K562 (cell line): ENCODE data around the gene LACTB. TPM values are rescaled to one million over a fixed set of nuclear protein-coding genes. Genes with fewer than 3 reads are reported as not detected.
A peak's percentile ranks its signal among the peaks of the same experiment; 100 is the strongest.

Experiments
- ATAC-seq: fragments of 200-7000 bp; cut with Tn5 transposase; 3 replicates; pipeline ENCODE4 v1.9.1; 2020; ENCODE audit warnings: moderate library complexity
- BruUV-seq: library from RNA; stranded (reverse); fragments of 400-500 nt; replicated peaks from 2 replicates; lab custom pipeline; 2021; lab: Mats Ljungman, UMichigan
- CTCF ChIA-PET: fragments of 300-600 bp; formaldehyde crosslinking; extraction: SDS; loops from one replicate; lab custom pipeline; 2021; ENCODE audit warnings: low intra/inter-chr PET ratio; lab: Yijun Ruan, JAX
- POLR2A ChIA-PET: fragments of 300-600, 350-650 bp; sonication (Branson Sonifier 250); formaldehyde crosslinking; extraction: SDS; loops from one replicate; lab custom pipeline; 2021; ENCODE audit warnings: antibody characterized with exemption, inconsistent platforms; lab: Yijun Ruan, JAX
- DNase-seq, 4 experiments: peaks; one replicate each; pipeline versions ENCODE4 v3.0.0 to v3.0.0-alpha.2; 2011 to 2018; ENCODE audit warnings: low spot score in 3 of 4, mixed read lengths in 3 of 4; ENCODE audit errors: extremely low read depth in 1 of 4
- FAIRE-seq: peaks from 2 replicates; lab custom pipeline; 2011; peaks lifted over from hg19 to GRCh38; lab: Jason Lieb, UNC
- H2AFZ ChIP-seq: 2 replicates; pipeline ENCODE4 v1.6.0; 2011; ENCODE audit warnings: low read depth, low read length, control low read depth, inconsistent platforms
- H3K27ac ChIP-seq: fragments of 200-600 bp; 3 replicates; pipeline ENCODE4 v1.8.0; 2011; ENCODE audit warnings: low read depth, mild to moderate bottlenecking, control low read depth, inconsistent platforms, low read length, moderate library complexity, mixed read lengths; ENCODE audit errors: extremely low read depth
- H3K27me3 ChIP-seq, 2 experiments: fragments of 300-600 bp in 1 of 2; 2 replicates in 1 of 2; 3 replicates in 1 of 2; pipeline versions ENCODE4 v1.6.0 to v1.8.0; 2011; ENCODE audit warnings: inconsistent platforms in 2 of 2, low read length in 2 of 2, mild to moderate bottlenecking in 1 of 2, mixed read lengths in 1 of 2, moderate library complexity in 1 of 2; ENCODE audit not compliant: control insufficient read depth in 2 of 2, insufficient read depth in 2 of 2
- H3K36me3 ChIP-seq: fragments of 300-600 bp; 3 replicates; pipeline ENCODE4 v1.8.0; 2011; ENCODE audit warnings: mild to moderate bottlenecking, low read length, inconsistent platforms; ENCODE audit not compliant: control insufficient read depth, insufficient read depth
- H3K4me1 ChIP-seq, 2 experiments: fragments of 200-600 bp in 1 of 2; replicated peaks in 1 of 2; 2 replicates in 1 of 2; 3 replicates in 1 of 2; pipeline versions ENCODE4 v1.5.1 to v1.8.0; 2011; ENCODE audit warnings: inconsistent platforms in 2 of 2, low read length in 2 of 2, mild to moderate bottlenecking in 1 of 2, mixed read lengths in 1 of 2, moderate library complexity in 1 of 2; ENCODE audit not compliant: control insufficient read depth in 2 of 2, insufficient read depth in 2 of 2
- H3K4me2 ChIP-seq: 2 replicates; pipeline ENCODE4 v1.6.1; 2011; ENCODE audit warnings: low read length, control low read depth, inconsistent platforms, mixed read lengths; ENCODE audit not compliant: insufficient read depth
- H3K4me3 ChIP-seq: fragments of 200-600 bp; sonication (generic), shearing (Covaris generic); 2 replicates; pipeline ENCODE4 v1.5.1; 2016; ENCODE audit warnings: control low read depth, inconsistent platforms
- H3K79me2 ChIP-seq: fragments of 200-600 bp; 3 replicates; pipeline ENCODE4 v1.8.0; 2011; ENCODE audit warnings: low read length, inconsistent platforms; ENCODE audit not compliant: control insufficient read depth, insufficient read depth
- H3K9ac ChIP-seq, 2 experiments: 2 replicates each; pipeline versions ENCODE4 v1.6.0 to v1.6.1; 2011; ENCODE audit warnings: low read depth in 2 of 2, low read length in 2 of 2, control low read depth in 1 of 2, inconsistent platforms in 1 of 2, mild to moderate bottlenecking in 1 of 2, mixed read lengths in 1 of 2; ENCODE audit not compliant: insufficient read depth in 1 of 2
- H3K9me1 ChIP-seq: one replicate; pipeline ENCODE4 v1.6.0; 2011; ENCODE audit warnings: inconsistent platforms, mild to moderate bottlenecking, low read length, moderate library complexity; ENCODE audit not compliant: control insufficient read depth, insufficient read depth
- H3K9me3 ChIP-seq: replicated peaks from 2 replicates; pipeline ENCODE4 v1.5.1; 2011; ENCODE audit warnings: low read depth, low read length, inconsistent platforms; ENCODE audit not compliant: control insufficient read depth, insufficient read depth
- H4K20me1 ChIP-seq: replicated peaks from 2 replicates; pipeline ENCODE4 v1.6.1; 2011; ENCODE audit warnings: low read length, inconsistent platforms, mixed read lengths; ENCODE audit not compliant: control insufficient read depth, insufficient read depth
- C11orf30 ChIP-seq: fragments of 450-650 bp; IDR thresholded peaks from 2 replicates; pipeline ENCODE4 v1.6.1; 2016; ENCODE audit warnings: low read depth, mild to moderate bottlenecking
- HIVEP1 ChIP-seq: fragments of 250-450 bp; sonication (Bioruptor Pico); IDR thresholded peaks from 2 replicates; pipeline ENCODE4 v1.4.0; 2020; ENCODE audit warnings: mild to moderate bottlenecking
- HMG20B ChIP-seq: fragments of 250-450 bp; sonication (Bioruptor Pico); IDR thresholded peaks from 2 replicates; pipeline ENCODE4 v1.5.0; 2021; ENCODE audit warnings: mild to moderate bottlenecking
- MBD2 ChIP-seq: sonication (generic); IDR thresholded peaks from 2 replicates; pipeline ENCODE4 v1.6.1; 2016; ENCODE audit warnings: low read depth, borderline replicate concordance
- MNT ChIP-seq, 2 experiments: fragments of 450-650 bp; conservative IDR thresholded peaks; 2 replicates each; pipeline ENCODE4 v1.6.1; 2017; ENCODE audit warnings: mild to moderate bottlenecking in 2 of 2, moderate library complexity in 2 of 2
- MYBL2 ChIP-seq, 2 experiments: fragments of 450-650 bp in 1 of 2; sonication (generic) in 1 of 2; formaldehyde crosslinking in 1 of 2; IDR thresholded peaks; 2 replicates each; pipeline versions ENCODE4 v1.6.1 to v1.8.1; 2017 to 2022; ENCODE audit warnings: borderline replicate concordance in 1 of 2, inconsistent platforms in 1 of 2, low read depth in 1 of 2, mild to moderate bottlenecking in 1 of 2, missing genetic modification reagents in 1 of 2, moderate library complexity in 1 of 2
- NBN ChIP-seq: fragments of 450-650 bp; IDR thresholded peaks from 2 replicates; pipeline ENCODE4 v1.6.1; 2016; ENCODE audit warnings: low read depth, mild to moderate bottlenecking
- NCOR1 ChIP-seq: fragments of 450-650 bp; IDR thresholded peaks from 2 replicates; pipeline ENCODE4 v1.6.1; 2016; ENCODE audit warnings: mild to moderate bottlenecking, moderate library complexity
- RBM25 ChIP-seq: fragments of 200-400 bp; formaldehyde crosslinking; IDR thresholded peaks from 2 replicates; pipeline ENCODE4 v1.6.1; 2018; ENCODE audit warnings: low read length, low read depth, moderate library complexity; ENCODE audit not compliant: severe bottlenecking
- SOX6 ChIP-seq: fragments of 450-650 bp; IDR thresholded peaks from 2 replicates; pipeline ENCODE4 v1.6.1; 2014; ENCODE audit warnings: mild to moderate bottlenecking
- TBP ChIP-seq: optimal IDR thresholded peaks from 2 replicates; pipeline ENCODE3; 2011; ENCODE audit warnings: low read depth, low read length, improper control_type of control experiment
- ZBED1 ChIP-seq: IDR thresholded peaks from 2 replicates; pipeline ENCODE4 v1.6.1; 2014
- ZNF324 ChIP-seq: fragments of 250-450 bp; sonication (Bioruptor Pico); IDR thresholded peaks from 2 replicates; pipeline ENCODE4 v1.4.0; 2020; ENCODE audit warnings: mild to moderate bottlenecking
- ZNF699 ChIP-seq: fragments of 250-450 bp; sonication (Bioruptor Pico); IDR thresholded peaks from 2 replicates; pipeline ENCODE4 v1.8.0; 2021; ENCODE audit warnings: mild to moderate bottlenecking, moderate library complexity; ENCODE audit not compliant: insufficient replicate concordance
- WGBS: fragments of 100-300 bp; shearing (Covaris generic); methylation state at CpG from one replicate; pipeline ENCODE4 v1.1.6; 2016; ENCODE audit warnings: low coverage, mixed read lengths; ENCODE audit not compliant: insufficient coverage; ENCODE audit errors: missing lambda C conversion rate; 5-methylcytosine and 5-hydroxymethylcytosine counted together
- in situ Hi-C: fragments of 300-500 bp; cut with MboI; formaldehyde crosslinking; loops from 4 replicates; pipeline ENCODE4 v1.15.0; 2018; ENCODE audit warnings: inconsistent platforms, mixed read lengths
- intact Hi-C: fragments of 100-400 bp; cut with micrococcal nuclease; formaldehyde crosslinking; loops from 2 replicates; pipeline ENCODE4 v1.14.2; 2022
- polyA plus RNA-seq, 8 experiments: library from polyadenylated mRNA; depleted of rRNA in 4 of 8; stranded (reverse) in 5 of 8; unstranded in 3 of 8; fragments of >200 nt; fragmentation: Nextera tagmentation in 2 of 8; fragmentation: Illumina TruSeq in 1 of 8; extraction: Ambion mirVana in 2 of 8; extraction: Trizol in 1 of 8; gene quantifications; 2 replicates each; pipeline versions ENCODE4 v1.2.1 to v1.2.3, GENCODE V29; 2011 to 2014; ENCODE audit warnings: inconsistent platforms in 1 of 8, missing spikeins in 1 of 8
- total RNA-seq, 7 experiments: library from RNA; depleted of rRNA in 6 of 7; stranded (reverse); fragments of >200 nt in 6 of 7; fragmentation: Illumina TruSeq in 2 of 7; extraction: Trizol in 2 of 7; gene quantifications; 2 replicates each; pipeline versions ENCODE4 v1.2.1 to v1.2.3, GENCODE V29; 2011 to 2021; ENCODE audit warnings: low replicate concordance in 1 of 7
- TF ChIP-seq, protein P1 (sequence below): sonication (generic); formaldehyde crosslinking; IDR thresholded peaks from 2 replicates; pipeline ENCODE4 v1.8.1; 2023; ENCODE audit warnings: mild to moderate bottlenecking, missing genetic modification reagents
- TF ChIP-seq, protein P2 (sequence below): IDR thresholded peaks from 2 replicates; pipeline ENCODE4 v1.6.1; 2014; ENCODE audit warnings: antibody characterized with exemption

The LACTB gene
- total and polyA plus RNA-seq, 9 of the 15 experiments (the other 6 are each of a cell fraction or from before 2014, with no cell fraction given), result 3.1 to 15.5 (median 9.8) TPM

DNA sequence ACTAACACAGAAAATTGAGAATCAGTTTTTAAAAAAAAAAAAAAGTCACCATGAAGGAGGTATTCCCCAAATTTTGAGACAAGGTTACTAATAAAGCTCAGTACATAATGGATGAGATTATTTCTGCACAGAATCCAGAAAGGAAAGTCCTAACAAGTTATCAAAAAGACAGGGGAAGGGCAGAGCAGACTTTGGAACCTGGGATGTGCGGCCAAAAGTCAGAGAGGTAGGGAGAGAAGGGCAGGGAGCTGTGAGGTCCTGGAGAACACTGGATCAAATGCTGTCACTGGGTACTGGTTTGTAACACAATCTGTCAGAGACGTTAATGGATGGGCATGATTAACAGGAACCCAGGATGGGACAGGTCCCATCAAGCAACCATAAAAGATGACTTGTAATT lies 12.2 kb upstream of the LACTB start (continued):
- TF ChIP-seq RBM25 (no peak), NCOR1 (no peak), MYBL2 (IDR thresholded peaks at IDR 0.05; ENCODE audit: low read depth) (no peak), MYBL2 (CRISPR knock-in tag; IDR thresholded peaks at IDR 0.05; ENCODE audit: borderline replicate concordance) (no peak), HIVEP1 (CRISPR knock-in tag) (no peak)
- TF ChIP-seq, protein P1, sequence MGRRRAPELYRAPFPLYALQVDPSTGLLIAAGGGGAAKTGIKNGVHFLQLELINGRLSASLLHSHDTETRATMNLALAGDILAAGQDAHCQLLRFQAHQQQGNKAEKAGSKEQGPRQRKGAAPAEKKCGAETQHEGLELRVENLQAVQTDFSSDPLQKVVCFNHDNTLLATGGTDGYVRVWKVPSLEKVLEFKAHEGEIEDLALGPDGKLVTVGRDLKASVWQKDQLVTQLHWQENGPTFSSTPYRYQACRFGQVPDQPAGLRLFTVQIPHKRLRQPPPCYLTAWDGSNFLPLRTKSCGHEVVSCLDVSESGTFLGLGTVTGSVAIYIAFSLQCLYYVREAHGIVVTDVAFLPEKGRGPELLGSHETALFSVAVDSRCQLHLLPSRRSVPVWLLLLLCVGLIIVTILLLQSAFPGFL (CRISPR knock-in tag), result no peak

DNA sequence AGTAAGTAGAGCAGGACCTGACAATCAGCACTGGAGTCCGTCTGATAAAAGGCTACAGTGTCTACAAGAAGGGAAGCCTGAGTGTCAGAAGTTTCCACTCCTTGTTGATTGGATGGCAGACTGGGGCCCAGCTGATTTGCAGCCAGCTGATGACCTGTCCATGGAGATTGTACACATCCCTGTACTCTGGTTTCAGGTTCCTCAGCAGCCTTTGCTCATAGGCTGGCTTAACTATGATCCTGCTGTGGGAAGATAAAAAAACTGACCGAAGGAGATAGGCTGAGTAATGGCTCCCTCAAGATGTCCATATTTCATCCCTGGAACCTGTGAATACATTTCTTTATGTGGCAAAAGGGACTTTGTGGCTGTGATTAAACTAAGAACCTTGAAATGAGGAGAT lies 11.7 kb upstream of the LACTB start:
- no peak overlapping the region for H3K9ac ChIP-seq
- BruUV-seq, result no TSS peak
- H3K79me2 ChIP-seq, result no peaks in the 10 kb centered on the region
- in situ Hi-C loops (no loop called here), intact Hi-C loops (loop anchor here (5.0 kb wide), 1 partner anchor 47 kb away; the partner anchor contains the start of gene RPS27L)
- WGBS, result 0% methylated on average over 2 of the region's 2 CpGs
- POLR2A ChIA-PET, result interaction anchor here (1.1 kb wide), 1 partner anchor 40 kb away, joined by 3 read pairs; no protein-coding TSS in a partner anchor
- H3K27ac ChIP-seq, result no peak overlapping the region
- H3K36me3 ChIP-seq, result no peaks in the 10 kb centered on the region
- ATAC-seq (peak; percentile 96), FAIRE-seq (peak; percentile 97), DNase-seq (peak; percentile 76 to 94 (median 85))
- H3K4me3 ChIP-seq, result no peak overlapping the region
- peaks cover 0 to 30% of the 10 kb centered on the region in 2 experiments; a peak in 4 of 5 replicates for H3K4me1 ChIP-seq
- H2AFZ ChIP-seq, result no peak overlapping the region
- no peaks in the 10 kb centered on the region for H3K9me1 ChIP-seq
- H4K20me1 ChIP-seq, result no peaks in the 10 kb centered on the region
- no peaks in the 10 kb centered on the region for H3K27me3 ChIP-seq
- peaks cover 5% of the 10 kb centered on the region for H3K9me3 ChIP-seq
- H3K4me2 ChIP-seq, result no peak overlapping the region
- CTCF ChIA-PET, result no interaction called here
- TF ChIP-seq MBD2 (peak; percentile 63), ZNF324 (CRISPR knock-in tag) (no peak), ZBED1 (no peak), SOX6 (peak; percentile 83), ZNF699 (CRISPR knock-in tag) (no peak), C11orf30 (no peak), NBN (peak; percentile 31; the same call in 1 of the 2 replicates), TBP (peak; percentile 16), MNT (conservative IDR thresholded peaks at IDR 0.05) (peak; percentile 30 to 71; a peak in 3 of 4 replicates), HMG20B (CRISPR knock-in tag) (no peak)
- TF ChIP-seq, protein P2, sequence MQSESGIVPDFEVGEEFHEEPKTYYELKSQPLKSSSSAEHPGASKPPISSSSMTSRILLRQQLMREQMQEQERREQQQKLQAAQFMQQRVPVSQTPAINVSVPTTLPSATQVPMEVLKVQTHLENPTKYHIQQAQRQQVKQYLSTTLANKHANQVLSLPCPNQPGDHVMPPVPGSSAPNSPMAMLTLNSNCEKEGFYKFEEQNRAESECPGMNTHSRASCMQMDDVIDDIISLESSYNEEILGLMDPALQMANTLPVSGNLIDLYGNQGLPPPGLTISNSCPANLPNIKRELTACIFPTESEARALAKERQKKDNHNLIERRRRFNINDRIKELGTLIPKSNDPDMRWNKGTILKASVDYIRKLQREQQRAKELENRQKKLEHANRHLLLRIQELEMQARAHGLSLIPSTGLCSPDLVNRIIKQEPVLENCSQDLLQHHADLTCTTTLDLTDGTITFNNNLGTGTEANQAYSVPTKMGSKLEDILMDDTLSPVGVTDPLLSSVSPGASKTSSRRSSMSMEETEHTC, result no peak
